Chondrocyte (in vitro differentiated cells): Measurements from ENCODE around the gene TNFRSF4. TPM values are rescaled to one million over a fixed set of nuclear protein-coding genes. Genes with fewer than 3 reads are reported as not detected.

Source experiments
- DNase-seq: peaks from one replicate; pipeline ENCODE4 v3.0.0; 2021; ENCODE audit warnings: mixed read lengths, low spot score
- H3K27ac Mint-ChIP-seq: one replicate; pipeline ENCODE4 v1.8.0; 2021; ENCODE audit warnings: mild to moderate bottlenecking, moderate library complexity, mixed read lengths; ENCODE audit not compliant: unreplicated experiment
- H3K27me3 Mint-ChIP-seq: 2 replicates; pipeline ENCODE4 v1.8.0; 2021; ENCODE audit warnings: low read depth, mixed read lengths
- H3K36me3 Mint-ChIP-seq: 2 replicates; pipeline ENCODE4 v1.8.0; 2021; ENCODE audit warnings: low read depth, mixed read lengths
- H3K4me1 Mint-ChIP-seq: 2 replicates; pipeline ENCODE4 v1.8.0; 2021; ENCODE audit warnings: low read depth, mild to moderate bottlenecking, mixed read lengths
- H3K4me3 Mint-ChIP-seq: one replicate; pipeline ENCODE4 v1.8.0; 2021; ENCODE audit warnings: mild to moderate bottlenecking, moderate library complexity, mixed read lengths; ENCODE audit not compliant: unreplicated experiment
- H3K9me3 Mint-ChIP-seq: 2 replicates; pipeline ENCODE4 v1.8.0; 2021; ENCODE audit warnings: low read depth, mixed read lengths
- total RNA-seq: library from RNA; stranded (reverse); gene quantifications from 3 replicates; pipeline ENCODE4 v1.2.1, GENCODE V29; 2021
- TF ChIP-seq, protein P1 (sequence below): fragments of 200-600 bp; sonication (generic); IDR thresholded peaks from 2 replicates; pipeline ENCODE4 v1.5.0; 2021; ENCODE audit warnings: antibody characterized with exemption, mild to moderate bottlenecking, moderate library complexity

The TNFRSF4 gene
- total RNA-seq, 1 donor from 2014 or later: not detected

DNA sequence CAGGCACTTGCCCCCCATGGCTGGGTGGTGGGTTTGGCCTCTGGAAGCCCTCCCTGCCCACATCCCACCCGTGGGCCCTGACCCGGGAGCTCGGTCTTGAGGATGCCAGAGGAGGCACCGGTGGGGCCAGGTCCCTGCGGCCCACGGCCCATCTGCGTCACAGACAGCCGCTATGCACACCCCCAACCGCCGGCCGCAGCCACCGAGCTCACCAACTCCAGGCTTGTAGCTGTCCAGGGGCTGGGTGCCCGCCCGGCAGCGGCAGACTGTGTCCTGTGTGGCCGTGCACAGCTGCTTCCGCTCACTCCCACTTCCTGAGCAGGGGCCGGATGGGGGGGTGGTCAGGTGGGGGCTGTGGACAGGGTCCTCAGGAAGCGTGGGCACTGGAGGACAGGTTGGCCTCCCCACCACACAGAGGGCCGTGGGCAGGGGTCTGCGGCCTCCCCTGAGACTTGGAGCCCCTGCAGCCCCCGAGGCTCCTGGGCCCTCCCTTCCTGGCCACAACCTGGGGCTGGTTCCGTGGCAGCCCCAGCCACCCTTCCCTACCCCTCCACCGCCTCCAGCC lies 1.1 kb downstream of the TNFRSF4 start:
- peak; percentile 95 for DNase-seq
- TF ChIP-seq, protein P1, sequence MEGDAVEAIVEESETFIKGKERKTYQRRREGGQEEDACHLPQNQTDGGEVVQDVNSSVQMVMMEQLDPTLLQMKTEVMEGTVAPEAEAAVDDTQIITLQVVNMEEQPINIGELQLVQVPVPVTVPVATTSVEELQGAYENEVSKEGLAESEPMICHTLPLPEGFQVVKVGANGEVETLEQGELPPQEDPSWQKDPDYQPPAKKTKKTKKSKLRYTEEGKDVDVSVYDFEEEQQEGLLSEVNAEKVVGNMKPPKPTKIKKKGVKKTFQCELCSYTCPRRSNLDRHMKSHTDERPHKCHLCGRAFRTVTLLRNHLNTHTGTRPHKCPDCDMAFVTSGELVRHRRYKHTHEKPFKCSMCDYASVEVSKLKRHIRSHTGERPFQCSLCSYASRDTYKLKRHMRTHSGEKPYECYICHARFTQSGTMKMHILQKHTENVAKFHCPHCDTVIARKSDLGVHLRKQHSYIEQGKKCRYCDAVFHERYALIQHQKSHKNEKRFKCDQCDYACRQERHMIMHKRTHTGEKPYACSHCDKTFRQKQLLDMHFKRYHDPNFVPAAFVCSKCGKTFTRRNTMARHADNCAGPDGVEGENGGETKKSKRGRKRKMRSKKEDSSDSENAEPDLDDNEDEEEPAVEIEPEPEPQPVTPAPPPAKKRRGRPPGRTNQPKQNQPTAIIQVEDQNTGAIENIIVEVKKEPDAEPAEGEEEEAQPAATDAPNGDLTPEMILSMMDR: no peak
- Mint-ChIP-seq H3K4me1 (peaks cover 11% of the 10 kb centered on the region), H3K4me3 (no peak overlapping the region), H3K9me3 (no peaks in the 10 kb centered on the region), H3K36me3 (peaks cover 5% of the 10 kb centered on the region), H3K27me3 (no peaks in the 10 kb centered on the region), H3K27ac (no peak overlapping the region)

DNA sequence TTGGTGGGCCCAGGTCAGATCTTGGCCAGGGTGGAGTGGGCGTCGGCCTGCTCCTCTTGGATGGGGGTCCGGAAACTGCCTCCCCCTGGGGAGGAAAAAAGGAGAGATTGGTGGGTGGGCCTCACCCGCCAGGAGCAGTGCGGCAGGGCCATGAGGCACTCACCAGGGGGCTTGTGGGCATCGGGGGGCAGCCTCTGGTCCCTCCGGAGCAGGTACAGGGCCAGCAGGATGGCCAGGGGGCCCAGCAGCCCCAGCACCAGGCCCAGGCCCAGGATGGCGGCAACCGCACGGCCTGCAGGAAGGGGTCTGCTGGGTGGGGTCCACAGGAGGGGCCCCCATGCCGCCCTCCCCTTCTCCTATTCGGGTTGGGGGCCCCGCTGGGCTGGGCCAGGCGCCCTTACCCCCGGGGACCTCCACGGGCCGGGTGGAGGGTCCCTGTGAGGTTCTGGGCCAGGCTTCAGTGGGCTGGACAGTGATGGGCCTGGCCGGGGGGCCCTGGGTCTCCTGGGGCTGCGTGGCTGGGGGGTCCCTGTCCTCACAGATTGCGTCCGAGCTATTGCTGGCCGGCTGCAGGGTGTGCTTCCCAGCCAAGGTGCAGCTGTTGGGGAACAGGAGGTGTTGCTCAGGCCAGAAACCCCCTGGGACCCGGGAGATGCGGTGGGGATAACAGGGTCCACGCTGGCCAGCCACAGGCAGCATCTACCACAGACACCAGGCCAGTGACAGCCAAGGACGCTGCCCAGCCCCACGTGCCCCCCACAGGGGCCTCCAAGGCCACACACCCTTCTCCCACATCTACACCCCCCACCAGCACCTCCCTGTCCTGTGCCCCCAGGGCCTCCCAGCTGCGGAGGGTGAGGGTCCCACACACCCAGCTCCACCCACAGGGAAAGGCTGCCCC lies 2.2 kb downstream of the TNFRSF4 start:
- H3K4me1 Mint-ChIP-seq: peaks cover 12% of the 10 kb centered on the region
- DNase-seq: peak; percentile 82
- TF ChIP-seq, protein P1: no peak
- peaks cover 5% of the 10 kb centered on the region for H3K36me3 Mint-ChIP-seq
- no peaks in the 10 kb centered on the region for H3K9me3 Mint-ChIP-seq
- H3K27me3 Mint-ChIP-seq: no peaks in the 10 kb centered on the region
- no peak overlapping the region for H3K4me3 Mint-ChIP-seq
- H3K27ac Mint-ChIP-seq: no peak overlapping the region

DNA sequence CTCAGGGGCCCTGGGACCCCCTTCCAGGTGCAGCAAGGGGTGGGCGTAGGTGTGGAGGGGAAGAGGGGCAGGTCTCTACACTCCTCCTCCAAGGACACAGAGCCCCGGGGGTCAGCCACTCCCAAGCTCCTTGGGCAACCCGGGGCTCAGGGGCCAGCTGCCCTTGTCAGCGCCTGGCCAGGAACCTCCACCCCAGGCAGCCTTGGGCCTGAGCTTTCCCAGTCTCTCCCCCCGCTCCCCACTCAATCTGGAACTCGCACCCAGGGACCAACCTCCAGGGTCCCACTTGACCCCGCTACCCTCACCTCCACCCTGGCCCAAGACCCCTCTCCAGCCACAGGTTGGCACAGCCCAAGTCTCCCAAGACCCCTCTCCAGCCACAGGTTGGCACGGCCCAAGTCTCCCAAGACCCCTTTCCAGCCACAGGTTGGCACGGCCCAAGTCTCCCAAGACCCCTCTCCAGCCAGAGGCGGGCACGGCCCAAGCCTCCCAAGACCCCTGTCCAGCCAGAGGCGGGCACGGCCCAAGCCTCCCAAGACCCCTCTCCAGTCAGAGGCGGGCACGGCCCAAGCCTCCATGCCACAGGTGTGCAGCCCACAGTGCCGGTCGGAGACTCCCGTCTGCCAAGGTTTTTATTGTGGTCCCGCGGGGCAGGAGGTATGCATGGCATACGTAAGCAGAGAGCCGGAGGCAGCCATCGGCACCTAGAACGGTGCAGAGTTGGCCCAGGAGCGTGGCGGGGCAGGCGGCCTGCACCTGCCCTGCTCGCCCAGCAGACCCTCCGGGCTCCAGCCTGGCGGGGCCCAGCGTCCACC lies 3.0 kb downstream of the TNFRSF4 start:
- Mint-ChIP-seq H3K36me3 (no peaks in the 10 kb centered on the region), H3K27ac (no peak overlapping the region), H3K4me3 (no peak overlapping the region), H3K4me1 (peaks cover 12% of the 10 kb centered on the region), H3K9me3 (no peaks in the 10 kb centered on the region), H3K27me3 (no peaks in the 10 kb centered on the region)
- TF ChIP-seq, protein P1: no peak
- peak; percentile 89 for DNase-seq

DNA sequence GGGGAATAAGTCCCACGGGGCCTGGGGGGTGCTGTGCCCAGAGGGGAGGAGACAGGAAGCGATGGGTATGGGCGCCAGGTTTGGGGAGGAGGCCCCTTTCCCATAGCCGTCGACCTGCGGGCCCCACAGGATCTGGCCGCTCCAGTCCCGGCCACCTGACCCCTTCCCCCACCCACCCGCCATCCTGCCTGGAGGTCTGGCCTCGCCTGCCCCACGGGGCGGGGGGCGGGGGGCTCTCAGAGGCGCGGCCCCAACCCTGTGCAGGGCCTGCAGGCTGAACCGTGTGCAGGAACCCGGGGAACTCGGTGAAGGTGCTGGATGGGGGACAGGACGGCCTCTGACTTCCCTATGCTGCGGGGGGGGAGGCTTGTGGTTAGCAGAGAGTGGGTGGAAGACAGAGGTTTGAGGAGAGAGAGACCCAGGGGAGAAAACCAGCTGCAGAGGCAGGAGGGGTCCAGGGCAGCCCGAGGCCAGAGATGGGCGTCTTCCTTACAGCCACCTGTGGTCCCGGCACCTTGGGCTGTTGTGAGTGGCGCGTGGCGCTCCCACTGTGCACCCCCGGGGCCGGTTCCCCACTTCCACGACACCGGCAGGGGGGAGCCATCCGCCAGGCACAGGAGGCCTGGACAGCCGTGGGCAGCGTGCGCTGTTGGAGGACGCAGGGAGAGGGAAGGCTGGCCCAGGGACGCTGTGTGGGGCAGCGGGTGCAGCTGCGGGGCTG lies 5.1 kb downstream of the TNFRSF4 start:
- H3K27me3 Mint-ChIP-seq: no peaks in the 10 kb centered on the region
- H3K4me1 Mint-ChIP-seq: peaks cover 12% of the 10 kb centered on the region
- H3K36me3 Mint-ChIP-seq: no peaks in the 10 kb centered on the region
- peak; percentile 88 for DNase-seq
- H3K4me3 Mint-ChIP-seq: no peak overlapping the region
- H3K9me3 Mint-ChIP-seq: no peaks in the 10 kb centered on the region
- H3K27ac Mint-ChIP-seq: peak overlapping the region; percentile 73
- TF ChIP-seq, protein P1: no peak
